Femur (tissue), 1 donor: ENCODE measurements around the gene LDAH.
"Not testable (repeated sequence)": the region's sequence is repeated elsewhere in the genome, so short reads cannot be mapped to it uniquely, and the experiment has no call there.

ENCODE experiments used
- DNase-seq: peaks from one replicate; pipeline ENCODE4 v3.0.0-alpha.2; 2017

LDAH gene

GRCh38 chr2:20717641-20718040 is 105.3 kb downstream of the LDAH start:
- no peak for DNase-seq

GRCh38 chr2:20716164-20716563 is 106.7 kb downstream of the LDAH start:
- not testable (repeated sequence) for DNase-seq

- DNase-seq = not testable (repeated sequence)
Measured at GRCh38 chr2:20714412-20714811, 108.5 kb downstream of the LDAH start.

GRCh38 chr2:20713585-20713984 is 109.3 kb downstream of the LDAH start:
- not testable (repeated sequence) for DNase-seq

- not testable (repeated sequence) for DNase-seq
Measured at GRCh38 chr2:20711641-20712040, 111.3 kb downstream of the LDAH start.

GRCh38 chr2:20707601-20708000 is 115.3 kb downstream of the LDAH start:
- no peak for DNase-seq

GRCh38 chr2:20706786-20707185 is 116.1 kb downstream of the LDAH start:
- DNase-seq = no peak

GRCh38 chr2:20706217-20706616 is 116.7 kb downstream of the LDAH start:
- DNase-seq = no peak

GRCh38 chr2:20704886-20705285 is 118.0 kb downstream of the LDAH start:
- DNase-seq = no peak

- no peak for DNase-seq
Measured at GRCh38 chr2:20702563-20702962, 120.3 kb downstream of the LDAH start.

GRCh38 chr2:20698916-20699613 is 123.8 kb downstream of the LDAH start:
- DNase-seq = no peak

- DNase-seq = no peak
Measured at GRCh38 chr2:20697322-20697934, 125.5 kb downstream of the LDAH start.

- no peak for DNase-seq
Measured at GRCh38 chr2:20696366-20696765, 126.5 kb downstream of the LDAH start.

- no peak for DNase-seq
Measured at GRCh38 chr2:20693317-20693716, 129.6 kb downstream of the LDAH start.

GRCh38 chr2:20692081-20692480 is 130.8 kb downstream of the LDAH start:
- DNase-seq = no peak

GRCh38 chr2:20691076-20691734 is 131.7 kb downstream of the LDAH start:
- no peak for DNase-seq

- DNase-seq = no peak
Measured at GRCh38 chr2:20689428-20690264, 133.3 kb downstream of the LDAH start.

GRCh38 chr2:20687260-20687832 is 135.6 kb downstream of the LDAH start:
- DNase-seq = no peak

- no peak for DNase-seq
Measured at GRCh38 chr2:20684581-20685063, 138.3 kb downstream of the LDAH start.

- DNase-seq = no peak
Measured at GRCh38 chr2:20682167-20682920, 140.6 kb downstream of the LDAH start.

- DNase-seq = no peak
Measured at GRCh38 chr2:20680744-20681375, 142.0 kb downstream of the LDAH start.
